Epithelial cell of prostate (primary cell): Measurements from ENCODE around the gene ADAMTS12.
A peak's percentile ranks its signal among the peaks of the same experiment; 100 is the strongest.
"Not testable (repeated sequence)": the region's sequence is repeated elsewhere in the genome, so short reads cannot be mapped to it uniquely, and the experiment has no call there.

ENCODE experiments used
- DNase-seq: peaks from one replicate; pipeline ENCODE4 v3.0.0-alpha.2; 2011; ENCODE audit warnings: low read depth, low spot score
- H3K27ac ChIP-seq: fragments of 450-650 bp; 2 replicates; pipeline ENCODE4 v1.5.1; 2017; ENCODE audit warnings: mild to moderate bottlenecking

The ADAMTS12 gene

GRCh38 chr5:33556330-33557328, 335.2 kb downstream of the ADAMTS12 start:
- DNase-seq: no peak
- peak overlapping the region; percentile 26 for H3K27ac ChIP-seq

- DNase-seq: no peak
- no peak overlapping the region for H3K27ac ChIP-seq
These were observed 341.7 kb downstream of the ADAMTS12 start for GRCh38 chr5:33549982-33550567.

GRCh38 chr5:33539790-33540189, 352.0 kb downstream of the ADAMTS12 start:
- not testable (repeated sequence) for DNase-seq, H3K27ac ChIP-seq

DNA sequence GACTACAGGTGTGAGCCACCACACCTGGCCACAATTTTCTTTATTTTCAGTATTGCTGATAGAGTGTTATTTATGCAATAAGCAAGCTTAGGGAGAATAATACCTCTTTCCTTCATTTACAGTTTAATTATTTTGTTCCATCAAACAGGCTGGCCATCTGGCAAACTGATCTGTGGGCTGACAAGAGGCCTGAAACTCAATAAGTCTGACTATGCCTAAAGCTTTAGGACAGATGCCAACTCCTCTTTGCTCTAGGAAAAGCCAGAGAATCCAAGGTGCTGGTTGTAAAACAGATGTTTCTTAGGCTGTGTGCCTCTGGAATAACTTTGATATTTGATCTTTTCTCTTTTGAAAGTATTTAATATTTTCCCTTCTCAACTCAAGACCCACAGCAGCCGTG, 352.6 kb downstream of the ADAMTS12 start:
- no peak overlapping the region for H3K27ac ChIP-seq
- DNase-seq: no peak

- no peak overlapping the region for H3K27ac ChIP-seq
- no peak for DNase-seq
These were observed 353.6 kb downstream of the ADAMTS12 start for GRCh38 chr5:33538201-33538600.

GRCh38 chr5:33537240-33537639, 354.6 kb downstream of the ADAMTS12 start:
- DNase-seq: no peak

DNA sequence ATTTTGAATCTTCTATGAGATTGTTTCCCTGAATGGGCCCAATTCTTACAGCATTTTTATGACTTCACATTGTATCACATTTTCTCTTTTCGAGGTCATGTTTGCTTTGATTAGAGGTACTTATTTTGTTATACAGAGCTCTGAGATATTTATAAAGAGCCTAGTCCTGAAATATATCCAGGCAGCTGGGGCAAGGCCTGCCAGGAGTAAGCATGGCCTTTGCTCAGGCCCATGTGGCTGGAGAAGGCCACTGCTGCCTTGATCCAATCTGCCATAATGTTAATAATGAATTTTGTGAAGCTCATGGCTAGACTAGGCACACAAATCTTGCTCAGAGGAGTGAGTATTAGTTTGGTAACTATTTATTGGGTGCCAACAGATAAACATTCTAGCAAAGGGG, 355.0 kb downstream of the ADAMTS12 start:
- no peak overlapping the region for H3K27ac ChIP-seq
- DNase-seq: no peak

More at GRCh38 chr5:33537240-33537639, 354.6 kb downstream of the ADAMTS12 start:
- H3K27ac ChIP-seq: no peak overlapping the region

DNA sequence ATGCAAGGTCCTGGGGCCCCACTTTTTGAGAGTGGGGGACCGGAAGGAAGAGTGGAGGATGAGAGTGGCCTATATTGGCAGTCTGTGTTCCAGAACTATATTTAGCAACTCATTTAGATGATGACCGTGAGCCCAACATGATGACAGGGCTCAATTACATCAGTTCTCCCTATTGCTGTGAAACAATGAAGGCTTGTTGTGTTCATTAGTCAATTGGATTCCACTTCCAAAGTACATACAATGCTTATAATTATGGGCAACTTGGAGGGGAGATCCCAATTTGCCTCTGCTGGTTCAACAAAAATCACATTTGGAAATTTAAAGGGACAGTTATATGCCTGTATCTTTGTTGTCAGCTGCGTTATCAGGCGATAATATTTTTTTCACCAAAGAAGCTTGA, 360.0 kb downstream of the ADAMTS12 start:
- DNase-seq: no peak
- no peak overlapping the region for H3K27ac ChIP-seq

GRCh38 chr5:33531037-33531298, 360.8 kb downstream of the ADAMTS12 start:
- no peak overlapping the region for H3K27ac ChIP-seq
- DNase-seq: no peak

DNA sequence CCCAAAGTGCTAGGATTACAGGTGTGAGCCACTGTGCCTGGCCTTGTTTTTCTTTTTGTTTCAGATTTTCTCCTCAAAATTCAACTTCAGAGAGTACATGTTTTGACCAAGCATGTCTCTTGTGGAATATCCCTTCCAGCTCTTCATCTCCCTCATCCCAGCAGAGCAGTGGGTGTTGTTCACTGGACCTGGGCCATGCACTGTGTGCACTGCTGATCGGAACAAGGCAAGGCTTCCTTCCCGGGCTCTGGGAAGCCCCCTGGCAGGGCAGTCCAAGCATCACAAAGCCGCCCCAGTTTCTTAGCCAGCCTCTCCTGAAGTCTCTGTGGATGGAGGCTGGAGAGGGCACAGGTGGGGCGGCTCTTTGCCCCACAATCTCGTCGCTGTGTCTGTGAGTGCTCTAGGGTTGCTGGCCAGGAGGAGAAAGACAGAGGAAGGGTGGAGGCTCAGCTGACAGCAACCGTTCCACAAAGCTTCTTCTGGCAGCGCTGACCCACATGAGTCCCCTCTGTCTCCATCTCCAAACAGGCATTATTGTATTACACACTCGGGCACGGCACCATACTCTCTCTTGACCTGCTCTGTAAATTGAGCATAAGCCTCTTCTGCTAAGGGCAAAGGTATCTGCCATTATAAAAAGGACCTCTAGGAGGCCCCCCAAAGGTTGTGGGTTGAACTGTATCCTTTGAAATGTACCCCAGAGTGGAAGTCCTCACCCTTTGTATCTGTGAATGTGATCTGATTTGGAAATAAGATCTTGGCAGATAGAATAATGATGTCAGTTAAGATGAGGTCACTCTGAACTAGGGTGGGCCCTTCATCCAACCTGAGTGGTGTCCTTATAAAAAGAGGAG, 361.4 kb downstream of the ADAMTS12 start:
- DNase-seq: no peak
- H3K27ac ChIP-seq: no peak overlapping the region

DNA sequence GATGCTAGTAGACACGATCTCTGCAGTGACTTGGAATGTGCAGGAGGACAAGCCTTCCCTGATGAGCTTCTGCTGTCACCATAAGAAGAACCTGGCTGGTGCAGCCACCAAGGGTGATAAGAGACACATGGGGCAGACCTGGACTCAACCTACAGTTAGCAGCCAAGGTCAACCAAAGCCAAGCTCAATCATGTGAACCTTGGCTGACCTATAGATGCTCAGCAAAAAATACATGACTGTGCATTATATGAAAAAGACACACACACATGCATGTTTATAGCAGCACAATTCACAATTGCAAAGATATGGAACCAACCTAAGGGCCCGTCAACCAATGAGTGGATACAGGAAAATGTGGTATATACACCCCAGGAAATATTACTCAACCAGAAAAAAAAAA, 364.1 kb downstream of the ADAMTS12 start:
- no peak overlapping the region for H3K27ac ChIP-seq
- no peak for DNase-seq

DNA sequence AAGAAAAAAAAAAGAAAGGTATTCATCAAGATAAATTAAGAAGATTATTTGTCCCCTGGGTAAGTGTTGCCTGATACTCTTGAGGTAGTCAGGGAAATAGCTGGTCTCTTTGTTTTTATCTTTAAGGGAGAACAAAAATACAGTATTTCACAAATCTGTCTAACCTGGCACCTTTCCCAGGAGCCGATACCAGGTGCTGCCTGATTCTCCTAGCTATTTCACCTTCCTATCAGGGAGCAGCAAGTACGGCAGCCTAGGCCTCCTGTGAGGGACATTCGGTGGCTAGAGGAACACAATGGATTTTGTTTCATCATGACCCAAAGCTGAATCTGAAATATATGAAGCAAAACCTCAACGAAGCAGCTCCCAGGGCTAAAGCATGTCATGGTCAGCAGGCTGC, 365.0 kb downstream of the ADAMTS12 start:
- DNase-seq: no peak
- no peak overlapping the region for H3K27ac ChIP-seq

GRCh38 chr5:33524476-33524875, 367.3 kb downstream of the ADAMTS12 start:
- no peak overlapping the region for H3K27ac ChIP-seq
- DNase-seq: no peak

DNA sequence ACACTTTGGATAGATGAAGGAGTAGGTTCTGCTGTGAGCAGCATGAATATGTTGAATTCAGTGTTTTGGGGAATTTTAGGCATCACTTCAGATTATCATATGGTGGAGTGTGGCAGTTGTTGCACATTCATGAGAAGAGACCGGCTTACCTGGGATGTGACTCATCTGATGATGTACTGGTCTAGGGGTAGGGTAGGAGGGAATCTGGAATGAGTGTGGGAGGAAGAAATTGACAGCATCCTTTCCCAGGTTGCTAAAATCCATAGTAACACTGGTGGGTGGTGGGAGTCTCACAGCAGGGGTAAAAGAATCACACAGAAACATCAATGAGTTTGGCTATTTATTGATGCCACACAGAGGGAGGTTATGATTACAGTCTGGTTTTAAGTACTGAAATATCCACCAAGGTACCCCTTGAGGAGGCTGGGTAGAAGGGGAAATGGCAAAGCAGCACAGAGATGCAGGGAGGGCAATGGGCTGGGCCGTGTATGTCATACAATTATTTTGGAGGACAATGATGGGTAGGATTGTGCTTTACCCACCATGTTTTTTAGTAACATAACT, 368.5 kb downstream of the ADAMTS12 start:
- DNase-seq: no peak
- no peak overlapping the region for H3K27ac ChIP-seq

- H3K27ac ChIP-seq: no peak overlapping the region
- DNase-seq: no peak
These were observed 375.4 kb downstream of the ADAMTS12 start for GRCh38 chr5:33516421-33516820.

GRCh38 chr5:33515366-33515765, 376.4 kb downstream of the ADAMTS12 start:
- H3K27ac ChIP-seq, DNase-seq: not testable (repeated sequence)

GRCh38 chr5:33513462-33514185, 378.2 kb downstream of the ADAMTS12 start:
- H3K27ac ChIP-seq: no peak overlapping the region
- DNase-seq: no peak

DNA sequence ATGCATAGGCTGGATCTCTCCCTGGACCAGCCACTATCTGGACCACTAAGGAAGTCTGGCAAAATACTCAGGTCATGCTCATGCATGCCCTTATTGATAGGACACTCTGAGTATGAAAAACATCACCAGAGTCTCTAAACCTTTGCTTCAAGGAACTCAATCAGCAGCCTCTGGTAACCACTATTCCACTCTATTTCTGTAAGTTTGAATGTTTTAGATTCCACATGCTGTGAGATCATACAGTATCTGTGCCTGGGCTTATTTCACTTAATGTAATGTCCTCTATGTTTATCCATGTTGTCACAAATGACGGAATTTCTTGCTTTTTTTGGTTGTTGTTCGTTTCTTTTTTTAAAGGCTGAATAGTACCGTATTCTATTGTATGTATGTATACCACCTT, 382.8 kb downstream of the ADAMTS12 start:
- no peak overlapping the region for H3K27ac ChIP-seq
- no peak for DNase-seq

- DNase-seq: no peak
- H3K27ac ChIP-seq: no peak overlapping the region
These were observed 384.4 kb downstream of the ADAMTS12 start for GRCh38 chr5:33507426-33507825.

DNA sequence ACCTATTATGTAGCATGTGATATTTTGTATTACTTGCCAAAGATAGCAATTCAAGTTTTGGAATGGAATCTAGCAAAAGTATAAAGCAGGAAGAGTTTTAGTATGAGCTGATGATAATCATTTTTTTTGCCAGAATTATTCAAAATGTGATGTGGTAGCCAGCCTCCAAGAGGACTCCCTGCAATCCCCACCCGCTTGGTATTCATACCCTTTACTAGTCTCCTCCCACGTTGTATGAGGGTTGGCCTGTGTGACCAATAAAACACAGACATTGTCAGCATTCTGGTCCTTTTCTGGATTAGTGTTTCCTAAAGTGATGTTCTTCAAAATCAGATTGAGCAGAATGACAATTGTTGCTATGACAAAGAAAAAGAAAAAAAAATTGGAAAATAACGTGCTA, 387.2 kb downstream of the ADAMTS12 start:
- DNase-seq: no peak

More for the DNA sequence above, 387.2 kb downstream of the ADAMTS12 start:
- H3K27ac ChIP-seq: no peak overlapping the region
